Muscle of back (tissue), 13 donors: ENCODE results near the gene KRTAP6-1. TPM values are rescaled to one million over a fixed set of nuclear protein-coding genes. Genes with fewer than 3 reads are reported as not detected.

Experiments
- DNase-seq, 3 donors: peaks; one replicate each; pipeline versions ENCODE4 v3.0.0 to v3.0.0-alpha.2; 2013
- long read RNA-seq, 9 donors: transcript quantifications; one replicate each; lab custom pipeline, GENCODE V29; 2026
- polyA plus RNA-seq, 10 donors: library from polyadenylated mRNA; unstranded; fragments of 120-200 nt; gene quantifications; one replicate each; pipeline ENCODE4 v1.2.1, GENCODE V29; 2013; ENCODE audit not compliant: insufficient read length in 10 of 10

Gene KRTAP6-1
- not detected for polyA plus RNA-seq
- long read RNA-seq, donor 1 = 0 reads
- long read RNA-seq, donor 2 = 0 reads
- long read RNA-seq, donor 3 = 0 reads
- long read RNA-seq, donor 4 = 0 reads
- long read RNA-seq, donor 5 = 0 reads
- long read RNA-seq, donor 6 = 0 reads
- long read RNA-seq, donor 7 = 0 reads
- long read RNA-seq, donor 8 = 0 reads
- long read RNA-seq, donor 9 = 0 reads

- no peak for DNase-seq
These were observed at the start of gene KRTAP6-1 for GRCh38 chr21:30613836-30614235. Gene KRTAP6-1, minus strand, starts transcription at chr21:30613930. Its CDS starts 26 bp downstream, at chr21:30613904.

DNA sequence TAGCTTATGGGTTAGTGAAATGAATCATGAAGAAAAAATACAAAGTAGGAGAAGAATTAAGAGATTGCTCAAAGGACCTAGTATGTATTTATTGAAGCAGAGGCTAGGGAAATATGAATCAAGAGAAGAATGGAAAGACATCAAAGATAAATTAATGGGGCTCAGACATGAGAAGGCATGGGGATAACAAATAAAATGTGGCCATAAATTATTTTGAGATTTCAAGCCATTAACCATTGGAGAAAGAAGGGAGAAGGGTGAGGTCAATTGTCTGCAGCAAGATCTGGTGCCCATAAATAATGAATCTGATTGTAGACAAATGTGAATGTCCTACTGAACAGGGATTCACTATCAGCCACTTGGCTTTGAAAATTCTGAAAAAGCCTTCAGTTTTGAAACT is 39.2 kb upstream of the KRTAP6-1 start:
- no peak for DNase-seq

- no peak for DNase-seq
These were observed 33.2 kb upstream of the KRTAP6-1 start for GRCh38 chr21:30646904-30647414.

DNA sequence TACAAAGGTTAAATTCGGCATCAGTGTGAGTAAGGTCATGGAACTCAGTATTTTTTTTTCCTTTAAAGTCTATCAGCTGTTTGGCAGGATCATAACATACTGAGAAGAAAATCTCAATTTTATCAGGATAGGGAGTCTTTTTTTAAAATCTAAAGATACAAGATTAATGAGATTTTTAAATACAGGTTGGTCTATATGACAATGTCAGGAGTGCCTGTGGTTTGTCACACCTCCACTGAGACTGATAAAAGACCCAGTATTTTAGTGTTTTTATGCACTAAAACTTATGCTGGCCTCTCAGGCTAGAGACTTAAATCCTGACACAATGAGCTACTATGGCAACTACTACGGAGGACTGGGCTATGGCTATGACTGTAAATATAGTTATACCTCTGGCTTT is 28.8 kb upstream of the KRTAP6-1 start, which contains the start of gene KRTAP20-3:
KRTAP20-3 (plus strand) TSS at position 301 of the 400 bp plus-strand sequence.
- DNase-seq = no peak

GRCh38 chr21:30638686-30639085 is 25.0 kb upstream of the KRTAP6-1 start:
- no peak for DNase-seq

DNA sequence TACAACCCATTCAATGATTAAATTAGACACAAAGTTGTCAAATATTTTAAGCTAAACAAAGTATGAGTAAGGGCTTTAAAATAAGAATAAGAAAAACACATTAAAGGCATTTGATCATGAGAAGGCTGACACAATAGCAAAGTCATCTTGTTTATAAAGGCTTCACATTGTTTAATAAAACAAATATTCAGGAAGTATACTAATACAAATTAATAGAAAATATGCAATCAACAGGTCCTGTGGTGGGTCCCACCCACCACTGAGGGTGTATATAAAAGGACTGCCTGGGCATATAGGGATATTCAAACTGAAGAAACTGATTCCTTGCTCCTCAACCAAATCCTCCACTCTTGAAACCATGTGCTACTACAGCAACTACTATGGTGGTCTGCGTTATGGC is 21.2 kb upstream of the KRTAP6-1 start, which contains the start of gene KRTAP20-2:
KRTAP20-2 (plus strand) TSS at position 301 of the 400 bp plus-strand sequence; CDS start at position 359, 58 bp downstream.
- DNase-seq = no peak

GRCh38 chr21:30629200-30629599 is 15.5 kb upstream of the KRTAP6-1 start:
- peak in 1 of 3 donors; percentile 3 for DNase-seq

GRCh38 chr21:30628109-30628508 is 14.4 kb upstream of the KRTAP6-1 start:
- no peak for DNase-seq

- DNase-seq = peak in 2 of 3 donors; percentile 16 to 37
These were observed 11.9 kb upstream of the KRTAP6-1 start for GRCh38 chr21:30625449-30626165.

DNA sequence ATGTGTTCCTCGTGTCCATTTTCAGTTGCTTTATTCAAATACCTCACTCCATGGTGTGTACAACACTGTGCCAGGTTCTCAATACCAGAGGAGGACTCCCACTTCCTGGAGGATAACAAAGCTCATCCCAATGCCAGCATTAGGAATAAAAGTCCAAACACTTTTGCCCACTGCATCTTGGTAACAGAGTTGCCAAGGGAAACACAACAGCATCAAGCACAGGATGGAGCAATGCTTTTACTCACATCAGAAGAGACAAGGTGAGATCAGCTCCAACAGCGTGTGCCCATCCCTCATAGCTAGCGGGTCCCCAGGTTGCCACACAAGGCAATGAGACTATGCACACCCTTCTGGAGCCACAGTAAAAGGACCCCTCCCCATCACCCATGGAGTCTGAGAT is 9.6 kb upstream of the KRTAP6-1 start:
- DNase-seq = no peak

- no peak for DNase-seq
These were observed 6.8 kb upstream of the KRTAP6-1 start, which contains the start of gene KRTAP20-4 for GRCh38 chr21:30620522-30620921. Gene KRTAP20-4, plus strand, starts transcription at chr21:30620627.

- DNase-seq = no peak
These were observed 6.3 kb upstream of the KRTAP6-1 start for GRCh38 chr21:30620080-30620479.

DNA sequence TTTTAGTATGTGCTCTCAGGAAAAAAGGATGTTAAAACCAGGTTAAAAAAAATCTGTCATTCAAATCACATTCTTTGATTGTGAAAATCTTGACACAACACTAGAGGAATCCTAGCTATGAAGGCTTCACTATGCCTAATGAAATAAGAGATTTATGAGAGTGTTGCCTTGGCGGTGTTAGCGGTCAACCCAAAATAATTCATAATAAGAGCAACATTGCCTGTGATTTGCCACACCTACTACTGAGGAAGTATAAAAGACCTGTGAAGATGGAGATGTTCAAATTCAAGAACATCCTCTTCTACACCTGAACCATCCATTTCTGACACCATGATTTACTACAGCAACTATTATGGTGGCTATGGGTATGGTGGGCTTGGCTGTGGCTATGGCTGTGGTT is 2.4 kb upstream of the KRTAP6-1 start, which contains the start of gene KRTAP20-1:
KRTAP20-1 (plus strand) TSS at position 301 of the 400 bp plus-strand sequence; CDS start at position 331, 30 bp downstream.
- no peak for DNase-seq

DNA sequence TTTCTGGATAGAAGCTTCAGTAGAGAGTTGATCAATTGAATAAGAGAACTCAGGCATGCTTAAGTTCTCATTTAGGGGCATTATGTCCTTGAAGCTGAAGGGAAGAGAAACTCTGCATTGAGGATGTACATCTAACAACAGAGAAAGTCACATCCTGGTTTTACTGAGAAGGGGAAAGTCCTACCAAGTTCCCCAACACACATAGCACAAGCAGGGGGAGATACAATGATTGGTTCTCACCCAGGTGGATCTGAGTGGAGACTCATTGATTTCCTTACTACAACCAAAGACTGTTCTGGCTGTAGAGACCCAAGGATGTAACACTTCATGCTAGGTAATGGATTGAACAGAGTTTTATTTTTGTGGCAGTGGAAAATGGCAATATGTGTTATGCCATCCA is 1.5 kb upstream of the KRTAP6-1 start:
- DNase-seq = no peak

- DNase-seq = no peak
These were observed 1.6 kb downstream of the KRTAP6-1 start for GRCh38 chr21:30612132-30612531.

DNA sequence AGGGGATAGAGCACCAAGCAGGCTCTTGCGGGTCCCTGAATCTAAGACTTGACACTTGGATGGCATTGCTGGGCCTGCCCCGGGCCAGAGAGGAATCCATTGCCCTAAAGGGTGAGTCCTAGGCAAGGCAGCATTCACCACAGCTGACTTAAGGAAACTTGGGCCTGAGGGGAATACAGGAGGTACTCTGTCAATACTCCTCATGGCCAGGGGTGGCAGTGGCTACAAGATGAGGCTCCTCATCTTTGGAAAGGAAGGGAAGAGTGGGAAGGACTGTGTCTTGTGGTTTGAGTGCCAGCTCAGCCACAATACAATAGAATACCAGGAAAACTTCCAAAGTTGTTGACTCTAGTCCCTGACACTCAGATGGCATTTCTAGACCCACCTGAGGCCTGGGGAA is 7.8 kb downstream of the KRTAP6-1 start:
- no peak for DNase-seq

GRCh38 chr21:30600787-30601186 is 12.9 kb downstream of the KRTAP6-1 start, which contains the start of gene KRTAP22-1:
Gene KRTAP22-1, plus strand, starts transcription at chr21:30601087.
- no peak for DNase-seq

GRCh38 chr21:30598802-30599201 is 14.9 kb downstream of the KRTAP6-1 start, which contains the start of gene KRTAP6-2:
Gene KRTAP6-2, minus strand, starts transcription at chr21:30598902. Its CDS starts 28 bp downstream, at chr21:30598874.
- DNase-seq = no peak

DNA sequence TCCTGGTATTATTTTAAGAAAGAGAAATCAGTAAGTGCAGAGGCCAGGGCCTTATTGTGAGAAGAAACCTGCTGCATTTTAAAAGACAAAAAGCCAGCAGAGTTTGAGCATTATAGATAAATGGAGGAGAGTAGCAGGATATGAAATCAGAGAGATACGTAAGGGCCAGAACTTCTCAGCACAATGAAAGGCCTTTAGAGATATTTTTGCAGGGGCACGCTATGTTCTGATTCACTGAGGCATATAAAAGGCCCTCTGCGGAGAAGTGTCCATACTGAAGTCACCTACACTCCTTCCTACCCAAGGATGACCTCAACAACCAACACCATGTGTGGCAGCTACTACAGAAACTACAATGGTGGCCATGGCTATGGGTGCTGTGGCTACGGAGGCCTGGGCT is 21.6 kb downstream of the KRTAP6-1 start, which contains the start of gene KRTAP6-3:
KRTAP6-3 (plus strand) TSS at position 301 of the 400 bp plus-strand sequence; CDS start at position 307, 6 bp downstream.
- no peak for DNase-seq

- no peak for DNase-seq
These were observed 23.4 kb downstream of the KRTAP6-1 start, which contains the start of gene KRTAP22-2 for GRCh38 chr21:30590297-30590696. Gene KRTAP22-2, minus strand, starts transcription at chr21:30590397.

GRCh38 chr21:30582870-30583269 is 30.9 kb downstream of the KRTAP6-1 start:
- no peak for DNase-seq

- no peak for DNase-seq
These were observed 33.6 kb downstream of the KRTAP6-1 start for GRCh38 chr21:30580132-30580531.
